Measurements from ENCODE around the gene BICDL2.

Gene BICDL2

DNA sequence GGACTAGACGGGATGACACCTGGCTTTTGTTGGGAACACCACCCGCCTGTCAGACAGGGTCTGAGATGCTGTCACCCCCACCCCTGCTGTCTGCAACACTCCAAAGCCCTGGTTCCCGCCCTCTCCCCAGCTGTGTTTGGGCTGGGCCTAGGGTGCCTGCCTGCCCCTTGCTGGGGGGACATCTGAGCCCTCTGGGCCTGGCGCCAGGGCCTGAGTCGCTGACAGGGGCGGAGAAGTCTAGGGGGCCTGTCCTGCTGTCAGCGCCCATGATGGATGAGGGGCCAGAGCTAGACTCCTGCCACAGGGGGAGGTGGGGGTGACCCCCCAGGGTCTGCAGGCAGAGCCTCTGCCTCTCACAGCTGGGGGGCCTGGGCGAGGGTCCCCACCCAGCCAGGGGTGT lies 48.9 kb downstream of the BICDL2 start:
- in situ Hi-C loops (cut with MboI; ENCODE audit: low sequenced_read_pairs), result no loop called here

DNA sequence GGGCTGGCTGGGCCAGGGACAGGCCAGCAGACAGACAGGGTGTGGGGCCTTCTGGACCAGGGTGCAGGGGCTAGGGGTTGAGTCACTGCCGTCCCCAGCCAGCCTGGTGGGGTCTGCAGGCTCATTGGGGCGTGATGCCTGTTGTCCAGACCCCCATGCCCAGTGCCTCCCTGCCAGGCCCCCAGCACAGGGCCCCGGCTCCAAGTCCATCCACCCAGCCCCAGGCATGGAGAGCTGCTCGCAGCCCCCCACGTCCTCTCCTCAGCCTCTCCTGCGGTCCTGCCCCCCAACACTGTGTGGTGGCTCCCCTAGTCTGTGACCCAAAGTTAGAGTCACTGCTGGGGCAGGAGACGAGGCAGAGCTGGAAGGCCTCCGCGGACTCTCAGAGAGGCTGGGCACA lies 49.5 kb downstream of the BICDL2 start:
- in situ Hi-C loops (cut with MboI; ENCODE audit: low sequenced_read_pairs), result no loop called here

DNA sequence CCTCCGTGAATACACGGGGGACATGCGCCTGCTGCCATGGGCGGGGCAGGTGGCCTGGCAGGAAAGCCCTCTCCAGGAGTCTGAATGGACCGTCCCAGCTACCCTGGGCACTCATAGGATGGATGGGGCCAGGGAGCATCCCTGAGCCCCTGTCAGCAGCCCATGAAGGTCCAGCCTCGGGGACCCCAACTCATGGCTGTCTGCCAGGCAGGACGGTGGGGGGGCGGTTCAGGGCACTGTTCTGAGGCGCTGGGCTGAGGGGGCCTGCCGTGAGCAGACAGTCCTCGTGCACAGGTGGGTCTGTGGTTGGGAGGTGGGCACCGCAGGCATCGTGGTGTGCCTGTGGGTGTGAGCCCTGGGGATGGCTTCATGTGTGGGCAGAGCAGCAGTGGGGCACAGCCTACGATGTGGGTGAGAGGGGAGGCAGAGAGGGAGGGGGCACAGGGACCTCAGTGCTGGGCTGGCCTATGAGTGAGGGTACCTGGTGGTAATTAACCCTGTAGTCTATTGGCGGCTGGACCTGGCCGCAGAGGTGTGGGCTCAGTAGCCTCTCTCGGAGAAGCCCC lies 50.0 kb downstream of the BICDL2 start:
- in situ Hi-C loops (cut with MboI; ENCODE audit: low sequenced_read_pairs), result no loop called here

DNA sequence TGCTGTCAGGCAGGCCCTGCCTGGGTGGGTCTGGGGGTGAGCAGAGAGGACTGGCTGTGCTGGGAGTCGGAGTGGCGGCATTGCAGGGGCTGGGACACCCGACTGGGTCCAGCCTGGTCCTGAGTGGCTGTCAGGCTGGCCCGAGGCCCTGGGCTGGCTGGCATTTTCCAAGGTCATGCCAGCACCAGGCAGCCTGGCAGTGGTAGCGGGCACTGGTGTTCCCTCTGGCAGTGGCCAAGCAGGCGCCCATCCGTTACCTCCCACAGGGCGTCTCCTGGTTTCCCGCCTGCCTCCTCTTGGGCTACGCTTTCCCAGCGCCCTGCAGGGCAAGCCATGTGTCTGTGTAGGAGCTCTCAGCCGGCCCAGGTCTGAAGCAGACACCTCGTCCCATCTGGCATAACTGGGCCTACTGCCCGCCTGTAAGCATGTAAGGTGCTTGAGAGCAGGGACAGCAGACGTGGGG lies 50.8 kb downstream of the BICDL2 start:
- in situ Hi-C loops (cut with MboI; ENCODE audit: low sequenced_read_pairs), result no loop called here

DNA sequence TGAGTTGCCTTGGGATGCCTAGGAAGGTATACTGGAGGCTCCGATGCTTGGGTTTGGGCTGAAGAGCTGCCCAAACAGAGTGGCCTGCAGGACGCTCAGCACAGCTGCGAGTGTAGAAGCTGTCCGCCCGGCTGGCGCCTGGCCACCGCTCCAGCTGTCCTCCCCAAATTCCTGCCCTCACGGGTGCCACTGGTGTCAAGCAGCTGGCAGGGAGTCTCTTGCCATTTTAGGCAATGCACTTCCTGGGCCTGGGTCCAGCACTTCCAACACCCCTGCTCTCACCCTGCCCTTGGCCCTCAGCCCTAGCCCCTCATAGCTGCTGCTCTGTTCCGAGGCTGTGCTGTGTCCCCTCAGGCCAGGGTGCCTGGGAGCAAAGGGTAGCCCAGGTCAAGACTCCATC lies 51.3 kb downstream of the BICDL2 start:
- in situ Hi-C loops (cut with MboI; ENCODE audit: low sequenced_read_pairs), result no loop called here

DNA sequence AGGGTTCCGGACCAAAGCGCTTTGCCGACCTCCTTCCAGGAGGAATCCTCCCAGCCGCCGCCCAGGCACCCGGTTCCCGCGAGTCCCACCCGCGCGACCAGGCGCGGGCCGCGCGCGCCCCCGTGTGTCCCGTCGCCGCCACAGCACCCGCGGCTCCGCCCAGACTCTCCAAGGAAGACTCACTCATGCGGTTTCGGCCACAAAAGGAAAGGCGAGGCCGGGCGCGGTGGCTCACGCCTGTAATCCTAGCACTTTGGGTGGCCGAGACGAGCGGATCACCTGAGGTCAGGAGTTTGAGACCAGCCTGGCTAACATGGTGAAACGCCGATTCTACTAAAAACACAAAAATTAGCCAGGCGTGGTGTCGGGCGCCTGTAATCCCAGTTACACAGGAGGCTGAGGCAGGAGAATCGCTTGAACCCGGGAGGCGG lies 53.0 kb downstream of the BICDL2 start:
- in situ Hi-C loops (cut with MboI; ENCODE audit: low sequenced_read_pairs), result no loop called here

DNA sequence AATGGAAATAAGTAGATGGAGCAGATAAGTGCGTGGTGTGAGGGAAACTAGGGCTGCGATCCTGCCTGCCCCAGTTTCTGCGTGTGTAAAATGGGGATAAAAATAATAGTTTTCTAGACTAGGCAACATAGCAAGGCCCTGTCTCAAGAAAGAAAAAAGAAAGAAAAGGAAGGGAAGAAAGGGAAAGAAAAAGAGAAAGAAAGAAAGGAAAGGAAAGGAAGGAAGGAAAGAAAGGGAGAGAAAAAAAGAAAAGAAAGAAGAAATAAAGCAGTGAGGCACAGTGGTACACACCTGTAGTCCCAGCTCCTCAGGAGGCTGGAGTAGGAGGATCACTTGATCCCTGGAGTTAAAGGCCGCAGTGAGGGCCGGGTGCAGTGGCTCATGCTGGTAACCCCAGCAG lies 54.3 kb downstream of the BICDL2 start:
- in situ Hi-C loops (cut with MboI; ENCODE audit: low sequenced_read_pairs), result no loop called here

DNA sequence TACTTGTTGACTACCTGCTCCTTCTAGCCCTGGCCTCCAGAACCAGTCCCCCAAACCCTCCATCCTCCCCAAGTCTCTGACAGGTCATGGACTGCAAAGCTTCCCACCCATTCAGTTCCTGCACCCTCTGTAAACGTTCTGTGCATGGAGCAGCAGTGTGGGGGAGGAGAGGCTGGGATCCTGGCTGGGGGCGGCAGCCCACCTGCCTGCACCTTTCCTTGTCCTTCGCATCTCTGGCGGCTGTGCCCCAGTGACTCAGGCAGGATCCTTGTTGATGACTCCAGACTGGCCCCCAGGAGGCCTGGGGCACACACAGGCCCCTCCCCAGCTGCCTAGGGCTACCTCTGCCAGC lies 54.9 kb downstream of the BICDL2 start:
- in situ Hi-C loops (cut with MboI; ENCODE audit: low sequenced_read_pairs), result no loop called here

DNA sequence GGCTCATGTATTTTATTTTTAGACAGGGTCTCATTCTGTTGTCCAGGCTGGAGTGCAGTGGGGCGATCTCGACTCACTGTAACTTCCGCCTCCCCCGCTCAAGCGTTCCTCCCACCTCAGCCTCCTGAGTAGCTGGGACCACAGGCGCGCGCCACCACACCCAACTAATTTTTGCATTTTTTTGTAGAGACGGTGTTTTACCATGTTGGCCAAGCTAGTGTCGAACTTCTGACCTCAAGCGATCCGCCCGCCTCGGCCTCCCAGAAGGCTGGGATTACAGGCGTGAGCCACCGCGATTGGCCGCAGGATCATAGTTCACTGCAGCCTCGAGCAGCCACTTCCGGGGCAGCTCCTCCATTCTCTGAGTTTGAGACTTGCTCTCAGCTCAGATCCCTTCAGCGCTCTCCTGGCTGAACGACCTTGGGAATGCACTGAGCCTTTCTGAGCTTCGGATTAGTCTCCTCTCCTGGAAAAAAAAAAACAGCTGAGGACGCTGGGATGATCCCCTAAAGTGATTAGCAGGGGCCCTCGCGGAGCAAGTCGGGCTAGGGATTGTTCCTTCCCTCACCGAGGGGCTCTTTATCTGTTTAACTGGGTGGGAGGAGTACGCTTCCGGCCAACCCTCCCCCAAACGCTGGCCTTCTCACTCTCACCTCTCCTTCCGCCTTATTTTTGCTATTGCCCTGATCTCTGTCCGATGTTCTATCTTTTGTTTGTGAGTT lies 55.4 kb downstream of the BICDL2 start:
- in situ Hi-C loops (cut with MboI; ENCODE audit: low sequenced_read_pairs), result no loop called here

DNA sequence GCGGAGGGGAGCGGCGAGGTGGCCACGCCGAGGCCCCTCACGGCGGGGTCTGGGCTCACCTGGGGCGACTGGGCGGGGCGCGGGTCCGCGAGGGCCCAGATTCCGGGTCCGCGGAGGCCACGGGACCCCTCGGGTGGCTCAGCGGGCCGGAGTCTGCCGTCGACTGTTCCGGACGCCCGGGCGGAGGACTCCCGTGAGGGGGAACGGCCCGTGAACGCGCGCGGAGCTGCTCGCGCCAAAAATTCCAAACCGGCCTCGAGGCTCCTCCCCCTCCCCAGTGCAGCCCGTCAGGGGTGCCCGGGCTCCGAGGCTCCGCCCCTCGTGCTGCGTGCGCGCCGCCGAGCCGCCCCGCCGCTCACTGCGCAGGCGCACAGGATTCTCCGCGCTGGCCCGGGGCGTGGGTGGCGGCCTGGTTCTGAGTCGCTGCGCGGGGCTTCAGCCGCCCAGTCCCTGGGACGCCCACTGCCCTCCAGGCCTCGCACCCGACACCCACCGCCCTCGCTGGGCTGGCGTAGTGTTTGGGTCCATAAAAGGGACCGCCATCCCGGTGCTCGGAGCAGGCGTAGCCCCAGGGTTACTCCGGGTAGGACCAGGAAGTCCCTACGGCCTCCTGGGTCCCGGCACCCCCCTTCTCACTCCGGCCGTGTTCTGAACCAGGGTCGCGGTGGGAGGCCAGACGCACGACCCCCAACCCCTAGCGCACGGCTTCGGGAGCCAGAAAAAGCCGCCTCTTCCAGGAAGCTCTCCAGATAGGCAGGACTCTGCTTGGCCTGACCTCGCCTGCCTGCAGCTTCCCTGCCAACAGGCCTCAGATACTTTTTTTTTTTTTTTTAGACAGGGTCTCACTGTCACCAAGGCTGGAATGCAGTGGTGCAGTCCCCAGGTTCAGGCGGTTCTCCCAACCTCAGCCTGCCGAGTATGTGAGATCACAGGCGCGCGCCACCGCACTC lies 56.2 kb downstream of the BICDL2 start, which contains the start of gene PKMYT1:
Gene PKMYT1, minus strand, starts transcription at position 220 of the 950 bp plus-strand sequence. CDS start 789 bp downstream, outside the sequence.
- in situ Hi-C loops (cut with MboI; ENCODE audit: low sequenced_read_pairs), result no loop called here

DNA sequence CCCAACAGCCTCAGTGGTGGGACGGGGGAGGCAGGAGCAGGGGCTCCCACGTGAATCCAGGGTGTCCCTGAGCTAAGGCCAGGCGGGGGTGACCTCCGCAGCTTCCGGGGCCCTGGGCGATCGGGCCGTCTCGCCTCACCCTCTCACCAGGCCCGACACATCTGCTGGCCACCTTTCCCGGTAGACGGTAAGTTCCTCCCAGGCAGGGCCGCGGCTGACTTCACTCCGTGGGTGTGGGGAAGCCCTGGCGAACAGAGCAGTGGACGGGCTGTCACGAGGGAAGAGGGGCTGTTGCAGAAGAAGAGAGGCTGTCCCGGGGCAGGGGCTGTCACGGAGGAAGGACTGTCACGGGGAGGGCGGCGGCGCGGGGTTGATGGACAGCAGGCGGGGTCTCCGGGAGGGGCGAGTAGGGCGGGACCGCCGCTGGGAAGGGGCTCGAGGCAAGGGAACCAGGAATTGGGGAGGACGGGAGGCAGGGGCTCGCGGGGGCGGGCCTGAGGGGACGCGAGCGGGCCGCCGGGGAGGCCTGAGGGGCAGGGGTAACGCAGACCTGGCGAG lies 57.0 kb downstream of the BICDL2 start:
- in situ Hi-C loops (cut with MboI; ENCODE audit: low sequenced_read_pairs), result no loop called here

All from HL-60/S4 (cell line).